Measurements from ENCODE around the gene SYAP1.
"Not testable (repeated sequence)": the region's sequence is repeated elsewhere in the genome, so short reads cannot be mapped to it uniquely, and the experiment has no call there.

The SYAP1 gene

GRCh38 chrX:16726347-16726988 is 7.1 kb downstream of the SYAP1 start:
- DNase-seq, result not testable (repeated sequence)

- no peak for DNase-seq
Measured at GRCh38 chrX:16727637-16728036, 8.2 kb downstream of the SYAP1 start.

GRCh38 chrX:16730450-16730849 is 11.0 kb downstream of the SYAP1 start:
- DNase-seq, result no peak

GRCh38 chrX:16733013-16733412 is 13.6 kb downstream of the SYAP1 start:
- no peak for DNase-seq

- no peak for DNase-seq
Measured at GRCh38 chrX:16737024-16737423, 17.6 kb downstream of the SYAP1 start.

- DNase-seq, result no peak
Measured at GRCh38 chrX:16739574-16739973, 20.2 kb downstream of the SYAP1 start.

- no peak for DNase-seq
Measured at GRCh38 chrX:16743604-16744325, 24.4 kb downstream of the SYAP1 start.

GRCh38 chrX:16745102-16745501 is 25.7 kb downstream of the SYAP1 start:
- DNase-seq, result no peak

GRCh38 chrX:16745659-16746058 is 26.2 kb downstream of the SYAP1 start:
- DNase-seq, result no peak

GRCh38 chrX:16748425-16748824 is 29.0 kb downstream of the SYAP1 start:
- no peak for DNase-seq

- no peak for DNase-seq
Measured at GRCh38 chrX:16750136-16750535, 30.7 kb downstream of the SYAP1 start.

GRCh38 chrX:16754019-16754418 is 34.6 kb downstream of the SYAP1 start:
- no peak for DNase-seq

- no peak for DNase-seq
Measured at GRCh38 chrX:16756724-16757123, 37.3 kb downstream of the SYAP1 start.

- DNase-seq, result not testable (repeated sequence)
Measured at GRCh38 chrX:16761500-16761899, 42.1 kb downstream of the SYAP1 start.

GRCh38 chrX:16762579-16762978 is 43.2 kb downstream of the SYAP1 start:
- no peak for DNase-seq

- DNase-seq, result no peak
Measured at GRCh38 chrX:16765594-16765993, 46.2 kb downstream of the SYAP1 start.

GRCh38 chrX:16770970-16771482 is 51.6 kb downstream of the SYAP1 start:
- DNase-seq, result no peak

GRCh38 chrX:16771483-16772398 is 52.3 kb downstream of the SYAP1 start:
- no peak for DNase-seq

GRCh38 chrX:16772460-16772859 is 53.0 kb downstream of the SYAP1 start:
- DNase-seq, result no peak

GRCh38 chrX:16774746-16775145 is 55.3 kb downstream of the SYAP1 start:
- no peak for DNase-seq

GRCh38 chrX:16778545-16778944 is 59.1 kb downstream of the SYAP1 start:
- no peak for DNase-seq

GRCh38 chrX:16778993-16779392 is 59.6 kb downstream of the SYAP1 start:
- DNase-seq, result no peak

- not testable (repeated sequence) for DNase-seq
Measured at GRCh38 chrX:16779815-16780214, 60.4 kb downstream of the SYAP1 start.
